KBM-7 (cell line): ENCODE measurements around the gene DCAF16.
"Not testable (repeated sequence)": the region's sequence is repeated elsewhere in the genome, so short reads cannot be mapped to it uniquely, and the experiment has no call there.

ENCODE experiments used
- DNase-seq: peaks from one replicate; pipeline ENCODE4 v3.0.0-alpha.2; 2015
- in situ Hi-C: fragments of 300-500 bp; cut with MboI; formaldehyde crosslinking; loops from 2 replicates; pipeline ENCODE4 v1.14.3; 2020; ENCODE audit warnings: low sequenced_read_pairs, low pct_unique_long_range_greater_than_20kb, mixed read lengths

Gene DCAF16

GRCh38 chr4:17810260-17811077, at the start of gene DCAF16, which contains the start of gene NCAPG:
Gene DCAF16 (minus strand): TSS chr4:17810757. CDS start chr4:17804141, 6,616 bp downstream.
Gene NCAPG (plus strand): TSS chr4:17810979. CDS start chr4:17811078, 99 bp downstream.
- in situ Hi-C loops, result no loop called here
- DNase-seq, result peak; percentile 99

GRCh38 chr4:17859793-17860406, 49.3 kb upstream of the DCAF16 start:
- in situ Hi-C loops, result no loop called here
- DNase-seq, result no peak

- no peak for DNase-seq
- in situ Hi-C loops, result no loop called here
Observed at GRCh38 chr4:17854036-17854435, 43.5 kb upstream of the DCAF16 start.

GRCh38 chr4:17851959-17852358, 41.4 kb upstream of the DCAF16 start:
- in situ Hi-C loops, result no loop called here
- no peak for DNase-seq

GRCh38 chr4:17850295-17850694, 39.7 kb upstream of the DCAF16 start:
- in situ Hi-C loops, DNase-seq: not testable (repeated sequence)

GRCh38 chr4:17846266-17846665, 35.7 kb upstream of the DCAF16 start:
- no peak for DNase-seq
- in situ Hi-C loops, result no loop called here

GRCh38 chr4:17823871-17824669, 13.5 kb upstream of the DCAF16 start:
- in situ Hi-C loops, result no loop called here
- DNase-seq, result no peak

- in situ Hi-C loops, result no loop called here
- DNase-seq, result peak; percentile 48
Observed at GRCh38 chr4:17817027-17817426, 6.5 kb upstream of the DCAF16 start.

GRCh38 chr4:17816142-17816541, 5.6 kb upstream of the DCAF16 start:
- in situ Hi-C loops, result no loop called here
- DNase-seq, result no peak

- DNase-seq, result peak; percentile 63
- in situ Hi-C loops, result no loop called here
Observed at GRCh38 chr4:17814140-17814539, 3.6 kb upstream of the DCAF16 start.

GRCh38 chr4:17812801-17813200, 2.2 kb upstream of the DCAF16 start:
- DNase-seq, result no peak
- in situ Hi-C loops, result no loop called here

GRCh38 chr4:17812125-17812524, 1.6 kb upstream of the DCAF16 start:
- peak; percentile 18 for DNase-seq
- in situ Hi-C loops, result no loop called here

- DNase-seq, result no peak
- in situ Hi-C loops, result no loop called here
Observed at GRCh38 chr4:17811078-17811603, 584 bp upstream of the DCAF16 start.

- DNase-seq, result no peak
- in situ Hi-C loops, result no loop called here
Observed at GRCh38 chr4:17809667-17810066, 890 bp downstream of the DCAF16 start.

- in situ Hi-C loops, result no loop called here
- DNase-seq, result no peak
Observed at GRCh38 chr4:17807446-17807845, 3.1 kb downstream of the DCAF16 start.

GRCh38 chr4:17805580-17806155, 4.9 kb downstream of the DCAF16 start:
- DNase-seq, result no peak
- in situ Hi-C loops, result no loop called here

GRCh38 chr4:17797808-17798207, 12.7 kb downstream of the DCAF16 start:
- DNase-seq, result no peak
- in situ Hi-C loops, result no loop called here

- in situ Hi-C loops, result no loop called here
- DNase-seq, result no peak
Observed at GRCh38 chr4:17794730-17795129, 15.8 kb downstream of the DCAF16 start.

GRCh38 chr4:17788956-17789355, 21.6 kb downstream of the DCAF16 start:
- DNase-seq, result no peak
- in situ Hi-C loops, result no loop called here
